Progenitor cell of endocrine pancreas (in vitro differentiated cells): ENCODE measurements around the gene KANK2. TPM values are rescaled to one million over a fixed set of nuclear protein-coding genes. Genes with fewer than 3 reads are reported as not detected.

Experiments
- DNase-seq: peaks from one replicate; pipeline ENCODE4 v3.0.0; 2021; ENCODE audit warnings: low spot score; ENCODE audit not compliant: unreplicated experiment
- H3K27ac Mint-ChIP-seq: 2 replicates; pipeline ENCODE4 v1.8.0; 2021; ENCODE audit warnings: mild to moderate bottlenecking, moderate library complexity, mixed read lengths
- H3K27me3 Mint-ChIP-seq: 2 replicates; pipeline ENCODE4 v1.8.0; 2021; ENCODE audit warnings: mixed read lengths
- H3K36me3 Mint-ChIP-seq: 2 replicates; pipeline ENCODE4 v1.8.0; 2022; ENCODE audit warnings: mixed read lengths; ENCODE audit not compliant: insufficient read depth
- H3K4me1 Mint-ChIP-seq: 2 replicates; pipeline ENCODE4 v1.8.0; 2021; ENCODE audit warnings: low read depth, mixed read lengths
- H3K4me3 Mint-ChIP-seq: 2 replicates; pipeline ENCODE4 v1.8.0; 2021; ENCODE audit warnings: low read depth, mild to moderate bottlenecking, moderate library complexity, mixed read lengths
- H3K9me3 Mint-ChIP-seq: 2 replicates; pipeline ENCODE4 v1.8.0; 2021; ENCODE audit warnings: low read depth, mixed read lengths
- CTCF ChIP-seq: fragments of 200-600 bp; sonication (generic); IDR thresholded peaks from one replicate; pipeline ENCODE4 v1.5.0; 2021; ENCODE audit warnings: antibody characterized with exemption, mild to moderate bottlenecking; ENCODE audit not compliant: unreplicated experiment
- total RNA-seq: library from RNA; stranded (reverse); gene quantifications from 2 replicates; pipeline ENCODE4 v1.2.1, GENCODE V29; 2021

The KANK2 gene
- total RNA-seq, 1 donor from 2014 or later = 27.6 TPM

GRCh38 chr19:11225172-11225571 lies 27.8 kb upstream of the KANK2 start:
- peaks cover 18% of the 10 kb centered on the region for H3K9me3 Mint-ChIP-seq
- H3K27me3 Mint-ChIP-seq = no peaks in the 10 kb centered on the region
- H3K27ac Mint-ChIP-seq = peak overlapping the region; percentile 37

GRCh38 chr19:11224429-11224828 lies 27.1 kb upstream of the KANK2 start:
- H3K27ac Mint-ChIP-seq = no peak overlapping the region
- TF ChIP-seq CTCF = no peak
- H3K9me3 Mint-ChIP-seq = peaks cover 19% of the 10 kb centered on the region
- no peak overlapping the region for H3K4me3 Mint-ChIP-seq
- H3K36me3 Mint-ChIP-seq = peaks cover 32% of the 10 kb centered on the region
- DNase-seq = no peak
- no peaks in the 10 kb centered on the region for H3K4me1 Mint-ChIP-seq
- H3K27me3 Mint-ChIP-seq = no peaks in the 10 kb centered on the region

More at GRCh38 chr19:11225172-11225571, 27.8 kb upstream of the KANK2 start:
- Mint-ChIP-seq H3K4me1 (no peaks in the 10 kb centered on the region), H3K36me3 (peaks cover 31% of the 10 kb centered on the region), H3K4me3 (no peak overlapping the region)
- no peak for TF ChIP-seq CTCF
- no peak for DNase-seq

GRCh38 chr19:11223200-11223599 lies 25.9 kb upstream of the KANK2 start:
- Mint-ChIP-seq H3K9me3 (peaks cover 19% of the 10 kb centered on the region), H3K4me1 (no peaks in the 10 kb centered on the region), H3K4me3 (no peak overlapping the region), H3K27me3 (no peaks in the 10 kb centered on the region), H3K36me3 (peaks cover 32% of the 10 kb centered on the region), H3K27ac (no peak overlapping the region)
- TF ChIP-seq CTCF = no peak
- no peak for DNase-seq

- Mint-ChIP-seq H3K36me3 (peaks cover 31% of the 10 kb centered on the region), H3K4me1 (no peaks in the 10 kb centered on the region), H3K27ac (no peak overlapping the region), H3K27me3 (no peaks in the 10 kb centered on the region), H3K4me3 (no peak overlapping the region), H3K9me3 (peaks cover 19% of the 10 kb centered on the region)
- no peak for DNase-seq
- TF ChIP-seq CTCF = no peak
These were observed 23.8 kb upstream of the KANK2 start for GRCh38 chr19:11221082-11221598.

- Mint-ChIP-seq H3K9me3 (no peaks in the 10 kb centered on the region), H3K4me3 (no peak overlapping the region), H3K4me1 (no peaks in the 10 kb centered on the region), H3K27ac (no peak overlapping the region), H3K27me3 (no peaks in the 10 kb centered on the region), H3K36me3 (peaks cover 10% of the 10 kb centered on the region)
- DNase-seq = no peak
- TF ChIP-seq CTCF = no peak
These were observed 17.0 kb upstream of the KANK2 start for GRCh38 chr19:11214387-11214786.

- no peaks in the 10 kb centered on the region for H3K4me1 Mint-ChIP-seq
- no peak overlapping the region for H3K4me3 Mint-ChIP-seq
- DNase-seq = no peak
- H3K27ac Mint-ChIP-seq = no peak overlapping the region
- H3K27me3 Mint-ChIP-seq = no peaks in the 10 kb centered on the region
- H3K36me3 Mint-ChIP-seq = peaks cover 8% of the 10 kb centered on the region
- H3K9me3 Mint-ChIP-seq = no peaks in the 10 kb centered on the region
- no peak for TF ChIP-seq CTCF
These were observed 13.2 kb upstream of the KANK2 start for GRCh38 chr19:11210656-11210928.
